GM13976 (cell line): Measurements from ENCODE around the gene STRN4.
A peak's percentile ranks its signal among the peaks of the same experiment; 100 is the strongest.

Source experiments
- DNase-seq: peaks from one replicate; pipeline ENCODE4 v3.0.0; 2012; ENCODE audit warnings: low spot score
- CTCF ChIP-seq: IDR thresholded peaks from 2 replicates; pipeline ENCODE4 v1.5.1; 2012; ENCODE audit warnings: borderline replicate concordance, mild to moderate bottlenecking; ENCODE audit not compliant: insufficient read depth; ENCODE audit errors: extremely low read depth, missing control alignments, control extremely low read depth
- in situ Hi-C: fragments of 300-500 bp; cut with MboI; formaldehyde crosslinking; loops from one replicate; pipeline ENCODE4 v1.12.0; 2022; ENCODE audit warnings: low sequenced_read_pairs, mixed read lengths, inconsistent platforms; ENCODE audit not compliant: unreplicated experiment

STRN4 gene

GRCh38 chr19:46704379-46705076, 41.7 kb downstream of the STRN4 start:
- TF ChIP-seq CTCF, result peak; percentile 93
- in situ Hi-C loops, result no loop called here
- peak; percentile 93 for DNase-seq

- in situ Hi-C loops, result no loop called here
- no peak for TF ChIP-seq CTCF
- DNase-seq, result no peak
These were observed 45.5 kb downstream of the STRN4 start for GRCh38 chr19:46700704-46701103.

- DNase-seq, result no peak
- in situ Hi-C loops, result no loop called here
These were observed 47.6 kb downstream of the STRN4 start for GRCh38 chr19:46698395-46699321.

DNA sequence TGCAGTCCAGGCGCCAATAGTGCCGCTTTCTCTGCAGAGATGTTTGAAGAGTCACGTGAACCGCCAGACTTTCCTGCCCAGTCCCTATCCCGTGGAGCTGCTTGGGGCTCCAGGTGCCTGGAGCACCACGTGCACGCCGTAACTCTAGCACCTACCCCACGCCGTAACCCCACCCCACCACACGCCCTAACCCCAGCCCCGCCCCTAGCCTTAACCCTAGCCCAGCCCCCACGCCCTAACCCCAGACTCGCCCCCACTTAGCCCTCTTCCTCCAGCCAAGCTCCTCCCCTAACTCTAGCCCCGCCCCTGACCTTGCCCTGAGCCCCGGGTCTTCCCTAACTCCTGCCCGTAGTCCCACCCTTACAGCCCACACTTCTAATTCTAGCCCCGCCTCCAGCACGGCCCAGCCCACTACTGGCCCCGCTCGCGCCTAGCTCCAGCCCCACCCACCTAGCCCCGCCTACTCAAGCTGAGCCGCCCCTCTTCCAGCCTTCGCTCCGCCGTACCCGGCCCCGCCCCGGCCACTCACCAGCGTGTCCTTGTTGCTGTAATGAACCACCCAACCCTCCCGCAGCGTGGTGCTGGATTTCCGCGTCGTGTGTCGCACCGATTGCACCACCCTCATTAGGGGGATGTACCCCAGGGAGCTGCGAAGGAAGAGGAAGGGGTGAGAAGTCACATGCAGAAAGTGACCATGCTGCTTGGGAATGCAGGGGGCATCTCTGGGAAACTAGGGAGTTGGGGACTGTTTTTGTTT, 48.9 kb downstream of the STRN4 start:
- in situ Hi-C loops, result no loop called here
- TF ChIP-seq CTCF, result no peak
- no peak for DNase-seq

More at GRCh38 chr19:46698395-46699321, 47.6 kb downstream of the STRN4 start:
- TF ChIP-seq CTCF, result no peak

DNA sequence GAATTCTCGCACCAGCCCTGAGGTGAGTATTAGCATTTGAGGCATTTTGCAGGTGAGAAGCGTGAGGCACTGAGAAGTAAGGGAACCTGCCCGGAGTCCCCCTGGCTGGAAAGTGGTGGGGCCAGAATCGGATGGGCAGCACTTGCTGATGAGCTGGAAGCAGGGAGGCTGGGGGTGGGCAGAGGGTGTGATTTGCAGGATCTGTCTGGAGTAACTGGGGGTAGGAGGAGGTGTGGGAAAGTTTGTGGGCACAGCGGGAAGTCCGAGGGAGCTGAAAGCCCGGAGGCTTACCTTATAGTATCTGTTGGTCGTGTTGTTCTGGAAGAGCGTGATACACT, 49.4 kb downstream of the STRN4 start:
- no peak for TF ChIP-seq CTCF
- no peak for DNase-seq
- in situ Hi-C loops, result no loop called here

- DNase-seq, result no peak
- in situ Hi-C loops, result no loop called here
These were observed 50.2 kb downstream of the STRN4 start for GRCh38 chr19:46696052-46696451.

More at GRCh38 chr19:46696052-46696451, 50.2 kb downstream of the STRN4 start:
- TF ChIP-seq CTCF, result no peak
